CD8-positive, alpha-beta memory T cell (primary cell): ENCODE data around the gene UGT1A5. TPM values are rescaled to one million over a fixed set of nuclear protein-coding genes. Genes with fewer than 3 reads are reported as not detected.

Experiments used
- CTCF ChIA-PET: fragments of 350-600 bp; sonication (Branson Sonifier 250); formaldehyde crosslinking; loops from one replicate; lab custom pipeline; 2021; ENCODE audit warnings: antibody characterized with exemption; lab: Charles Lee
- POLR2A ChIA-PET: fragments of 350-600 bp; sonication (Branson Sonifier 250); formaldehyde crosslinking; loops from one replicate; lab custom pipeline; 2021; ENCODE audit warnings: antibody characterized with exemption; lab: Charles Lee
- DNase-seq, 5 donors: peaks; one replicate each; pipeline versions ENCODE4 v3.0.0 to v3.0.0-alpha.2; 2020 to 2022; ENCODE audit warnings: mixed read lengths in 1 of 5
- H3K27ac ChIP-seq: one replicate; pipeline ENCODE4 v1.7.0; 2013; ENCODE audit warnings: low read depth, mild to moderate bottlenecking, low read length, moderate library complexity
- H3K27me3 ChIP-seq: 2 replicates; pipeline ENCODE4 v1.7.0; 2013; ENCODE audit warnings: low read length, mild to moderate bottlenecking; ENCODE audit not compliant: insufficient read depth, poor library complexity, severe bottlenecking
- H3K36me3 ChIP-seq: 2 replicates; pipeline ENCODE4 v1.7.0; 2013; ENCODE audit warnings: mild to moderate bottlenecking, low read length, moderate library complexity; ENCODE audit not compliant: insufficient read depth
- H3K4me1 ChIP-seq: 2 replicates; pipeline ENCODE4 v1.7.0; 2013; ENCODE audit warnings: mild to moderate bottlenecking, low read length, moderate library complexity; ENCODE audit not compliant: insufficient read depth
- H3K4me3 ChIP-seq: 2 replicates; pipeline ENCODE4 v1.7.0; 2013; ENCODE audit warnings: mild to moderate bottlenecking, low read length
- H3K9me3 ChIP-seq: 2 replicates; pipeline ENCODE4 v1.7.0; 2013; ENCODE audit warnings: mild to moderate bottlenecking, low read length
- H3K27ac Mint-ChIP-seq, 8 donors: one replicate each; pipeline ENCODE4 v1.8.0; 2020 to 2021; ENCODE audit warnings: mixed read lengths in 8 of 8, mild to moderate bottlenecking in 6 of 8, inconsistent platforms in 3 of 8, moderate library complexity in 3 of 8
- H3K27me3 Mint-ChIP-seq, 2 donors: one replicate each; pipeline ENCODE4 v1.8.0; 2020 to 2021; ENCODE audit warnings: mixed read lengths in 2 of 2, mild to moderate bottlenecking in 1 of 2, moderate library complexity in 1 of 2
- H3K36me3 Mint-ChIP-seq, 3 donors: one replicate each; pipeline ENCODE4 v1.8.0; 2020 to 2021; ENCODE audit warnings: mixed read lengths in 3 of 3, inconsistent platforms in 1 of 3, mild to moderate bottlenecking in 1 of 3
- H3K4me1 Mint-ChIP-seq, 3 donors: one replicate each; pipeline ENCODE4 v1.8.0; 2020 to 2021; ENCODE audit warnings: mixed read lengths in 3 of 3, inconsistent platforms in 1 of 3, mild to moderate bottlenecking in 1 of 3
- H3K4me3 Mint-ChIP-seq, 7 donors: one replicate each; pipeline ENCODE4 v1.8.0; 2020 to 2021; ENCODE audit warnings: mixed read lengths in 7 of 7, mild to moderate bottlenecking in 6 of 7, moderate library complexity in 4 of 7, inconsistent platforms in 2 of 7
- H3K9me3 Mint-ChIP-seq, 5 donors: one replicate each; pipeline ENCODE4 v1.8.0; 2020 to 2022; ENCODE audit warnings: mixed read lengths in 5 of 5, mild to moderate bottlenecking in 3 of 5, moderate library complexity in 2 of 5, inconsistent platforms in 1 of 5
- polyA plus RNA-seq: library from polyadenylated mRNA; unstranded; fragments of 300-500 nt; fragmentation: Illumina TruSeq; gene quantifications from one replicate; pipeline ENCODE4 v1.2.3, GENCODE V29; 2021
- total RNA-seq, 2 experiments: library from RNA; stranded (reverse); gene quantifications; one replicate each; pipeline ENCODE4 v1.2.3, GENCODE V29; 2021

UGT1A5 gene
- total and polyA plus RNA-seq, 3 experiments from 2014 or later: not detected

- peaks cover 4% of the 10 kb centered on the region for H3K27me3 ChIP-seq
- no peaks in the 10 kb centered on the region for H3K9me3 Mint-ChIP-seq
- CTCF ChIA-PET: no interaction called here
- no peak for DNase-seq
- H3K27me3 Mint-ChIP-seq: peaks cover 8 to 51% of the 10 kb centered on the region in 2 donors
- no peaks in the 10 kb centered on the region for H3K36me3 Mint-ChIP-seq
- no peak overlapping the region for H3K27ac Mint-ChIP-seq
- H3K9me3 ChIP-seq: no peaks in the 10 kb centered on the region
- no peak overlapping the region for H3K27ac ChIP-seq
- H3K4me3 Mint-ChIP-seq: no peak overlapping the region
- POLR2A ChIA-PET: no interaction called here
- no peaks in the 10 kb centered on the region for H3K4me1 ChIP-seq
- no peak overlapping the region for H3K4me3 ChIP-seq
- no peaks in the 10 kb centered on the region for H3K4me1 Mint-ChIP-seq
- no peaks in the 10 kb centered on the region for H3K36me3 ChIP-seq
Measured at GRCh38 chr2:233676046-233676445, 36.7 kb upstream of the UGT1A5 start.

GRCh38 chr2:233679196-233679595 is 33.5 kb upstream of the UGT1A5 start:
- Mint-ChIP-seq H3K4me3 (no peak overlapping the region), H3K4me1 (no peaks in the 10 kb centered on the region), H3K27ac (no peak overlapping the region), H3K9me3 (no peaks in the 10 kb centered on the region), H3K27me3 (peaks cover 12 to 49% of the 10 kb centered on the region in 2 donors), H3K36me3 (no peaks in the 10 kb centered on the region)
- H3K27ac ChIP-seq: no peak overlapping the region
- ChIA-PET CTCF (no interaction called here), POLR2A (no interaction called here)
- H3K27me3 ChIP-seq: peaks cover 4% of the 10 kb centered on the region
- no peak for DNase-seq
- no peak overlapping the region for H3K4me3 ChIP-seq
- H3K36me3 ChIP-seq: no peaks in the 10 kb centered on the region
- H3K4me1 ChIP-seq: no peaks in the 10 kb centered on the region
- no peaks in the 10 kb centered on the region for H3K9me3 ChIP-seq

GRCh38 chr2:233680361-233681045 is 32.2 kb upstream of the UGT1A5 start:
- no peak for DNase-seq
- H3K9me3 Mint-ChIP-seq: no peaks in the 10 kb centered on the region
- H3K36me3 Mint-ChIP-seq: no peaks in the 10 kb centered on the region
- Histone ChIP-seq H3K9me3 (no peaks in the 10 kb centered on the region), H3K4me1 (no peaks in the 10 kb centered on the region), H3K27ac (no peak overlapping the region), H3K27me3 (peaks cover 4% of the 10 kb centered on the region), H3K36me3 (no peaks in the 10 kb centered on the region), H3K4me3 (no peak overlapping the region)
- POLR2A ChIA-PET: no interaction called here
- no peak overlapping the region for H3K27ac Mint-ChIP-seq
- H3K4me1 Mint-ChIP-seq: no peaks in the 10 kb centered on the region
- no peak overlapping the region for H3K4me3 Mint-ChIP-seq
- CTCF ChIA-PET: no interaction called here
- peaks cover 12 to 53% of the 10 kb centered on the region in 2 donors for H3K27me3 Mint-ChIP-seq

GRCh38 chr2:233681521-233682099 is 31.1 kb upstream of the UGT1A5 start, which contains the start of gene UGT1A7:
UGT1A7 (plus strand) TSS chr2:233681901; CDS start chr2:233681938, 37 bp downstream.
- peaks cover 3% of the 10 kb centered on the region for H3K27me3 ChIP-seq
- Mint-ChIP-seq H3K27ac (no peak within 1 kb of the TSS), H3K4me3 (no peak within 1 kb of the TSS), H3K27me3 (peaks cover 12 to 49% of the 10 kb centered on the region in 2 donors), H3K36me3 (no peaks in the 10 kb centered on the region), H3K9me3 (no peaks in the 10 kb centered on the region), H3K4me1 (no peaks in the 10 kb centered on the region)
- DNase-seq: no peak
- no peak within 1 kb of the TSS for H3K4me3 ChIP-seq
- H3K27ac ChIP-seq: no peak within 1 kb of the TSS
- CTCF ChIA-PET: no interaction called here
- H3K4me1 ChIP-seq: no peaks in the 10 kb centered on the region
- POLR2A ChIA-PET: no interaction called here
- H3K36me3 ChIP-seq: no peaks in the 10 kb centered on the region
- no peaks in the 10 kb centered on the region for H3K9me3 ChIP-seq

GRCh38 chr2:233684640-233685039 is 28.1 kb upstream of the UGT1A5 start:
- H3K36me3 ChIP-seq: no peaks in the 10 kb centered on the region
- Mint-ChIP-seq H3K27ac (no peak overlapping the region), H3K4me3 (no peak overlapping the region), H3K4me1 (no peaks in the 10 kb centered on the region), H3K9me3 (no peaks in the 10 kb centered on the region), H3K27me3 (peaks cover 13 to 36% of the 10 kb centered on the region in 2 donors), H3K36me3 (no peaks in the 10 kb centered on the region)
- ChIA-PET CTCF (no interaction called here), POLR2A (no interaction called here)
- no peak overlapping the region for H3K27ac ChIP-seq
- no peak overlapping the region for H3K4me3 ChIP-seq
- H3K9me3 ChIP-seq: no peaks in the 10 kb centered on the region
- no peaks in the 10 kb centered on the region for H3K4me1 ChIP-seq
- DNase-seq: no peak
- no peaks in the 10 kb centered on the region for H3K27me3 ChIP-seq

GRCh38 chr2:233686928-233687327 is 25.8 kb upstream of the UGT1A5 start:
- Mint-ChIP-seq H3K27me3 (peaks cover 12 to 43% of the 10 kb centered on the region in 2 donors), H3K27ac (no peak overlapping the region), H3K4me1 (no peaks in the 10 kb centered on the region), H3K9me3 (no peaks in the 10 kb centered on the region), H3K36me3 (no peaks in the 10 kb centered on the region), H3K4me3 (no peak overlapping the region)
- no peak for DNase-seq
- POLR2A ChIA-PET: no interaction called here
- no peaks in the 10 kb centered on the region for H3K4me1 ChIP-seq
- H3K27me3 ChIP-seq: no peaks in the 10 kb centered on the region
- no peak overlapping the region for H3K4me3 ChIP-seq
- H3K27ac ChIP-seq: no peak overlapping the region
- CTCF ChIA-PET: no interaction called here
- no peaks in the 10 kb centered on the region for H3K9me3 ChIP-seq
- H3K36me3 ChIP-seq: no peaks in the 10 kb centered on the region

GRCh38 chr2:233688341-233688740 is 24.4 kb upstream of the UGT1A5 start:
- no peak overlapping the region for H3K4me3 Mint-ChIP-seq
- POLR2A ChIA-PET: no interaction called here
- H3K4me1 Mint-ChIP-seq: no peaks in the 10 kb centered on the region
- no peaks in the 10 kb centered on the region for H3K9me3 Mint-ChIP-seq
- H3K4me3 ChIP-seq: no peak overlapping the region
- H3K9me3 ChIP-seq: no peaks in the 10 kb centered on the region
- CTCF ChIA-PET: no interaction called here
- DNase-seq: no peak
- peaks cover 8 to 48% of the 10 kb centered on the region in 2 donors for H3K27me3 Mint-ChIP-seq
- H3K27ac Mint-ChIP-seq: no peak overlapping the region
- no peak overlapping the region for H3K27ac ChIP-seq
- no peaks in the 10 kb centered on the region for H3K4me1 ChIP-seq
- no peaks in the 10 kb centered on the region for H3K27me3 ChIP-seq
- H3K36me3 Mint-ChIP-seq: no peaks in the 10 kb centered on the region
- H3K36me3 ChIP-seq: no peaks in the 10 kb centered on the region

GRCh38 chr2:233689031-233689430 is 23.7 kb upstream of the UGT1A5 start:
- H3K27ac ChIP-seq: no peak overlapping the region
- peaks cover 11 to 53% of the 10 kb centered on the region in 2 donors for H3K27me3 Mint-ChIP-seq
- no peaks in the 10 kb centered on the region for H3K4me1 ChIP-seq
- no peaks in the 10 kb centered on the region for H3K4me1 Mint-ChIP-seq
- no peaks in the 10 kb centered on the region for H3K27me3 ChIP-seq
- no peaks in the 10 kb centered on the region for H3K9me3 Mint-ChIP-seq
- no peaks in the 10 kb centered on the region for H3K9me3 ChIP-seq
- POLR2A ChIA-PET: no interaction called here
- no peaks in the 10 kb centered on the region for H3K36me3 Mint-ChIP-seq
- H3K4me3 Mint-ChIP-seq: no peak overlapping the region
- no peak overlapping the region for H3K4me3 ChIP-seq
- CTCF ChIA-PET: no interaction called here
- H3K27ac Mint-ChIP-seq: no peak overlapping the region
- no peaks in the 10 kb centered on the region for H3K36me3 ChIP-seq
- DNase-seq: no peak
